Peyer's patch (tissue), 4 donors: ENCODE measurements around the gene FDX2.

Experiments used
- CTCF ChIP-seq, 6 experiments: fragments of 450-650 bp in 4 of 6; fragments of 200-600 bp in 2 of 6; sonication (generic) in 1 of 6; IDR thresholded peaks; one replicate each; pipeline ENCODE4 v1.5.1; 2017 to 2019; ENCODE audit warnings: antibody characterized with exemption in 6 of 6, mild to moderate bottlenecking in 3 of 6, moderate library complexity in 1 of 6
- POLR2A ChIP-seq, 2 donors: fragments of 450-650 bp; IDR thresholded peaks; one replicate each; pipeline ENCODE4 v1.5.1; 2017; ENCODE audit warnings: antibody characterized with exemption in 2 of 2, mild to moderate bottlenecking in 2 of 2, moderate library complexity in 2 of 2

DNA sequence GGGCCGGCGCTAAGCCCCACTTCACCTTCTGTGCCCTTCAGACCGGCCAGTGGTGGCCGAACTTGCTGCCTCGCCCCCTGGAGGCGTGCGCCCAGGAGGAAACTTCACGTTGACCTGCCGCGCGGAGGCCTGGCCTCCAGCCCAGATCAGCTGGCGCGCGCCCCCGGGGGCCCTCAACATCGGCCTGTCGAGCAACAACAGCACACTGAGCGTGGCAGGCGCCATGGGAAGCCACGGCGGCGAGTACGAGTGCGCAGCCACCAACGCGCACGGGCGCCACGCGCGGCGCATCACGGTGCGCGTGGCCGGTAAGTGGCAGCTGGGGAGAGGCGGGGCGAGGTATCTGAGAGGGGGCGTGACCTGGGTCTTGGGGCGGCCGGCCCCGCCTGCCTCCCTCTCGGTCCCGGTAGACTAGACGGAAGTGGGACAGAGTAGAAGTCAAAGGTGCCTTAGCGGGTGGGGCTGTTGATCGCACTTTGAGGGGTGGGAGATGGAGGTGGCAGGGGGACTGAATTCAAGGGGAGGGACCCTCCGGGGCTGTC is 20.4 kb downstream of the FDX2 start:
- peak in 1 of 6 experiments; percentile 3 for TF ChIP-seq CTCF (IDR thresholded peaks at IDR 0.05)
- TF ChIP-seq POLR2A (IDR thresholded peaks at IDR 0.05), result no peak
